Hematopoietic multipotent progenitor cell treated with erythropoietin and hydrocortisone succinate and interleukin-3 and kit ligand, for 8 days (in vitro differentiated cells): ENCODE data around the gene MAGED2.
"Not testable (repeated sequence)": the region's sequence is repeated elsewhere in the genome, so short reads cannot be mapped to it uniquely, and the experiment has no call there.

Experiments
- DNase-seq: peaks from one replicate; pipeline ENCODE4 v3.0.0-alpha.2; 2015

MAGED2 gene

GRCh38 chrX:54820737-54821136 is 13.2 kb downstream of the MAGED2 start:
- DNase-seq, result no peak

DNA sequence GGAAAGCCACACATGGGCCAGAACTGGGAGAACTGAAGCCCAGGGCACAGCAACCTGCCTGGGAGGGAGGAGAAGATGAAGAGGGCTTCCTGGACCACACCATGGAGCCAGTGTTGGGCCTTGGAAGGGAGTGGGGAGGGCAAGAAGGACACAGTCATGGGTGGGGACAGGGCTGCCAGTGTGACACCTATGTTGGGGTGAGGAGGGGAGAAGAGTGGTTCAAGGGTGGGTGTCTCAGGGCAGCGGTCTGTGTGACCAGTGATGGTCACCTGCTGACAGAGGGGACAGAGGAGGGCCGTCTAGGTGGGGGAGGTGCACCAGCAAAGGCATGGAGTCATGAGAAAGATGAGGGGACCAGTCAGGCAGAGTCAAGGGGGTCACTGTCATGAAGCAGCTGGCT is 13.8 kb downstream of the MAGED2 start:
- no peak for DNase-seq

DNA sequence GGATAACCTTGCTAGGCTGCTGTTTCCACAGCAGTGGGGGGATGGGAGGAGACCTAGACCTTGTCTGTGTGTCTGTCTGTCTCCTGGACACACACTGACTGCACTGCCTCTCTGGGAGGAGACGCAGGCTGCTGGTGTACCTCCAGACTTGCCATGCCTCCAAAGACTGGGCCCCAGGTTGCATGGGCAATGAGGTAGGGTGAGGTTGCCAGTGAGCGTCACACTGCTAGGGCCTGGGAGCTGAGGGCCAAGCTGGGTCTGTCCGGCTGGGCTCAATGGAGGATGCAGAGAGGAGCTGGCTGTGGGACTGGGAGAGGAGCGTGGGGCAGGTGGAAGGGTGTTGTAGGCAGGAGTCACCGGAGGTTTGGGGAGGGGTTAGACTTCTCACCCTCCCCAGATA is 16.6 kb downstream of the MAGED2 start:
- DNase-seq, result no peak

GRCh38 chrX:54824722-54825121 is 17.2 kb downstream of the MAGED2 start:
- DNase-seq, result no peak

GRCh38 chrX:54825716-54826438 is 18.3 kb downstream of the MAGED2 start:
- DNase-seq, result peak; percentile 13

DNA sequence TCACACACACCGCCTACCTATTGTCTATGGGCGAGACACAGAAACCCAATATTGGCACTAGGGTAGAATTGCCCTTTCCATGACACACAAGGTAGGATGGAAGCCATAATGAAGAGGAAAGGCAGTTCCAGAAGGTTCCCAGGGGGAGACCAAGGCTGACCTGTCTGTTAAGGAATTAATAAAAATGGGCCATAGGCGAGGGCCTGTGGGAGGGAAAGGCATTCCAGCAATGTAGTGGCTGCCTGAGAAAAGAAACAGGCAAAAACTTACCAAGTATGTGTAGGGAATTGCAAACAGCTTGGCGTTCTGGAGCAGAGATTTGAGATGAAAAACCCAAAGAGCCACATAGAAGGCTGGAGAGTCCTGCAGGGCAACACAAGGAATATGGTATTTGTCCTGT is 19.1 kb downstream of the MAGED2 start:
- DNase-seq, result no peak

- no peak for DNase-seq
Measured at GRCh38 chrX:54838583-54838982, 31.0 kb downstream of the MAGED2 start.

DNA sequence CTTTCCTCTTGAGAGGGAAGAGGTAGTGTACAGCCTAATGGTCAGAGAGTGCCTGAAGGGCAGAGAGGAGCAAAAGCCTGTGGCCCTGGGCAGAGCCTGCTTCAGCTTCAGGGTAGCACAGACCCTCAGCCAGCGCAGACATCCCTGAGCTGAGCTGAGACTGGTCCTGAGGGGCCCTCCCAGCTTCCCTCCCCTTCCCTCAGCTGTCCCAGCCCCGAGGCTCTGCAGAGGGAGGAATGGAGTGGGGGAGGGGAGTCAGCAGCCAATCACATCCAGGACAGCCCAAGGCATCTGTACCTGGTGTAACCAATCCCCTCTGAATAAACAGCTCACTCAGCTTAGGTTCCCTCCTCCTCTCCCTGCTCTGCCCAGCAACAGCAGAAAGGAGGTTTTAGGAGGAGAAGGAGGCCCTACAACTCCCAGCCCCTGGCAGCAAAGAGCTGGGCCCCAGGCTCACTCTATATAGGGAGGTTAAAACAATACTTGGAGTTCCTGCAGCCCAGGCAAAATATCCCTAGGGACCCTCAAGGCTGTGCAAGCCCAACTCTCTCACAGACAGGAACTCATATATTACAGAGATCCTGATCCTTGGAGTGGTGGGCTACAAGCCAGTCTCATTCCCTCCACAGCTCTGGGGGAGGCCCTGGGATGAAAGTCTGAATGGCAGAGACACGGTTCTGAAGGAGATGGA is 33.8 kb downstream of the MAGED2 start:
- not testable (repeated sequence) for DNase-seq

DNA sequence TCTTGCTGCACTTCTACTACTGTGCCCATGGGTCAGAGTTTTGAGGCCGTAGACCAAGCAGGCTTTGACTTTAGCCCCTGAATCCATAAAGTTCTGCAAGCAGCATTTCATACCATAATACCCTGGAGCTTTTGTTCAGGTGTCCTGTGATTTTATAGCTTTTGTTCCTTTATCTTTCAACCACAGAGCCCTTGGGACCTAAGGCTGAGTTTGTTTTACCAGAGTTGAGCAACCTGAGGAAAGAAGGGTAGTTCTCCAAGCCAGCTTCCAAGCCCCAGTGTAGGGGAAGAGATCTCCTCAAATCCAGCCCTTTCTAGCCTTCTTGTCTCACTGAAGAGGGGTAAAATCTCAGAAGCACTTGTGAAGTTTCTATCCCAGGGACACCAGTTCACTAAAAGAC is 35.1 kb downstream of the MAGED2 start:
- DNase-seq, result no peak

GRCh38 chrX:54843050-54843449 is 35.5 kb downstream of the MAGED2 start:
- DNase-seq, result no peak

DNA sequence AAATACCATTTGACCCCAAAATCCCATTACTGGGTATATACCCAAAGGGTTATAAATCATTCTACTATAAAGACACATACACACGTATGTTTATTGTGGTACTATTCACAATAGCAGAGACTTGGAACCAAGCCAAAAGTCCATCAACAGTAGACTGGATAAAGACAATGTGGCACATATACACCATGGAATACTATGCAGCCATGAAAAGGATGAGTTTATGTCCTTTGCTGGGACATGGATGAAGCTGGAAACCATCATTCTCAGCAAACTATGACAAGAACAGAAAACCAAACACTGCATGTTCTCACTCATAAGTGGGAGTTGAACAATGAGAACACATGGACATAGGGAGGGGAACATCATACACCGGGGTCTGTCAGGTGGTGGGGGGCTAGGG is 40.2 kb downstream of the MAGED2 start:
- not testable (repeated sequence) for DNase-seq

- DNase-seq, result no peak
Measured at GRCh38 chrX:54865208-54865607, 57.7 kb downstream of the MAGED2 start.
